Esophagus muscularis mucosa (tissue), 3 donors: ENCODE measurements around the gene CEP170B.

Source experiments
- POLR2A ChIP-seq: fragments of 450-650 bp; IDR thresholded peaks from one replicate; pipeline ENCODE4 v1.6.1; 2017; ENCODE audit warnings: antibody characterized with exemption, moderate library complexity, mild to moderate bottlenecking, low read depth
- POLR2AphosphoS5 ChIP-seq, 2 donors: sonication (generic); formaldehyde crosslinking; IDR thresholded peaks; one replicate each; pipeline ENCODE4 v1.6.1; 2017; ENCODE audit warnings: antibody characterized with exemption in 2 of 2
- TF ChIP-seq, protein P1 (sequence below), 3 experiments: fragments of 200-600 bp in 2 of 3; fragments of 450-650 bp in 1 of 3; sonication (generic) in 2 of 3; IDR thresholded peaks; one replicate each; pipeline ENCODE4 v1.5.1; 2017 to 2019; ENCODE audit warnings: antibody characterized with exemption in 3 of 3, mild to moderate bottlenecking in 2 of 3, moderate library complexity in 1 of 3

DNA sequence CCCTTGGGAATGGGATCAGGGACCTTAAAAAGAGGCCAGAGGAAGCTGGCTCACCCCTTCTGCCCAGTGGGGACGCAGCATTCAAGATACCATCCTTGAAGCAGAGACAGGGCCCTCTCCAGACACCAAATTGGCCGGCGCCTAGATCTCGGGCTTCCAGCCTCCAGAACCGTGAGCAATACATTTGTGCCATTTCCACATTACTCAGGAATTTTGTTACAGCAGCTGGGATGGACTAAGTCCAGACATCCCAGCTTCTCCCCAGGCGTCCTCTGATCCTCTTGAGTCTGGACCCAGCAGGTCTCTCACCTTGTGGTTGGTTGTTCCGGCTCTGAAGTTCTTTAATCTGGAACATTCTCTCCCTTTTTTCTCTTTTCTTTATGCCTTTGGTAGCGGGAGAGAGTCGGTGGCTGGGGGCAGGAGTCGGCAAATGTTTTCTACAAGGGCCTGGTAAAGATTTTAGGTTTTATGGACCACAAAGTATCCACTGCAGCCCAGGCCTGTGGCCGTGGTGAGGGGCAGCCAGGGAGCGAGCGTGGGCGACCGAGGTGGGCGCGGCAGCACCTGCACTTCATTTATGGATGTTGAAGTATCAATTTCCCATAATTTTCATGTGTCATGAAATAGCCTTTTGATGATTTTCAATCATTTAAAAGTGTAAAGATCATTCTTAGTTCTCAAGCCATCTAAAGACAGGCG, 4.8 kb downstream of the CEP170B start:
- TF ChIP-seq POLR2A = no peak
- TF ChIP-seq, protein P1, sequence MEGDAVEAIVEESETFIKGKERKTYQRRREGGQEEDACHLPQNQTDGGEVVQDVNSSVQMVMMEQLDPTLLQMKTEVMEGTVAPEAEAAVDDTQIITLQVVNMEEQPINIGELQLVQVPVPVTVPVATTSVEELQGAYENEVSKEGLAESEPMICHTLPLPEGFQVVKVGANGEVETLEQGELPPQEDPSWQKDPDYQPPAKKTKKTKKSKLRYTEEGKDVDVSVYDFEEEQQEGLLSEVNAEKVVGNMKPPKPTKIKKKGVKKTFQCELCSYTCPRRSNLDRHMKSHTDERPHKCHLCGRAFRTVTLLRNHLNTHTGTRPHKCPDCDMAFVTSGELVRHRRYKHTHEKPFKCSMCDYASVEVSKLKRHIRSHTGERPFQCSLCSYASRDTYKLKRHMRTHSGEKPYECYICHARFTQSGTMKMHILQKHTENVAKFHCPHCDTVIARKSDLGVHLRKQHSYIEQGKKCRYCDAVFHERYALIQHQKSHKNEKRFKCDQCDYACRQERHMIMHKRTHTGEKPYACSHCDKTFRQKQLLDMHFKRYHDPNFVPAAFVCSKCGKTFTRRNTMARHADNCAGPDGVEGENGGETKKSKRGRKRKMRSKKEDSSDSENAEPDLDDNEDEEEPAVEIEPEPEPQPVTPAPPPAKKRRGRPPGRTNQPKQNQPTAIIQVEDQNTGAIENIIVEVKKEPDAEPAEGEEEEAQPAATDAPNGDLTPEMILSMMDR (IDR thresholded peaks at IDR 0.05) = no peak
- TF ChIP-seq POLR2AphosphoS5 (IDR thresholded peaks at IDR 0.05) = no peak
